ENCODE data around the gene C2CD4A.
A peak's percentile ranks its signal among the peaks of the same experiment; 100 is the strongest.

Gene C2CD4A

GRCh38 chr15:62059816-62060112 lies 7.0 kb upstream of the C2CD4A start:
- peak in 1 of 2 donors; percentile 14 for DNase-seq (ENCODE audit: extremely low read depth in 1 of 2, low read depth in 1 of 2)

- DNase-seq (ENCODE audit: extremely low read depth in 1 of 2, low read depth in 1 of 2): peak; percentile 73 to 85
These were observed 6.5 kb upstream of the C2CD4A start, which contains the start of gene VPS13C for GRCh38 chr15:62060113-62060895. Gene VPS13C, minus strand, starts transcription at chr15:62060447. Its CDS starts 73 bp downstream, at chr15:62060374.

GRCh38 chr15:62060896-62061280 lies 5.9 kb upstream of the C2CD4A start:
- DNase-seq (ENCODE audit: extremely low read depth in 1 of 2, low read depth in 1 of 2): no peak

GRCh38 chr15:62063825-62064635 lies 2.7 kb upstream of the C2CD4A start:
- DNase-seq (ENCODE audit: extremely low read depth in 1 of 2, low read depth in 1 of 2): no peak

GRCh38 chr15:62067448-62068044 lies 769 bp downstream of the C2CD4A start:
- DNase-seq (ENCODE audit: extremely low read depth in 1 of 2, low read depth in 1 of 2): no peak

- DNase-seq (ENCODE audit: extremely low read depth in 1 of 2, low read depth in 1 of 2): no peak
These were observed 1.5 kb downstream of the C2CD4A start for GRCh38 chr15:62068071-62068809.

- DNase-seq (ENCODE audit: extremely low read depth in 1 of 2, low read depth in 1 of 2): no peak
These were observed 2.0 kb downstream of the C2CD4A start for GRCh38 chr15:62068810-62069167.

- DNase-seq (ENCODE audit: extremely low read depth in 1 of 2, low read depth in 1 of 2): no peak
These were observed 2.8 kb downstream of the C2CD4A start for GRCh38 chr15:62069551-62069950.

GRCh38 chr15:62071711-62072308 lies 5.0 kb downstream of the C2CD4A start:
- no peak for DNase-seq (ENCODE audit: extremely low read depth in 1 of 2, low read depth in 1 of 2)

GRCh38 chr15:62075595-62076277 lies 9.0 kb downstream of the C2CD4A start:
- no peak for DNase-seq (ENCODE audit: extremely low read depth in 1 of 2, low read depth in 1 of 2)

GRCh38 chr15:62079594-62079993 lies 12.8 kb downstream of the C2CD4A start:
- no peak for DNase-seq (ENCODE audit: extremely low read depth in 1 of 2, low read depth in 1 of 2)

- DNase-seq (ENCODE audit: extremely low read depth in 1 of 2, low read depth in 1 of 2): no peak
These were observed 16.7 kb downstream of the C2CD4A start for GRCh38 chr15:62083194-62084154.

GRCh38 chr15:62085740-62086139 lies 19.0 kb downstream of the C2CD4A start:
- no peak for DNase-seq (ENCODE audit: extremely low read depth in 1 of 2, low read depth in 1 of 2)

GRCh38 chr15:62087671-62088352 lies 21.0 kb downstream of the C2CD4A start:
- DNase-seq (ENCODE audit: extremely low read depth in 1 of 2, low read depth in 1 of 2): no peak

GRCh38 chr15:62088353-62088693 lies 21.5 kb downstream of the C2CD4A start:
- no peak for DNase-seq (ENCODE audit: extremely low read depth in 1 of 2, low read depth in 1 of 2)

GRCh38 chr15:62089616-62090015 lies 22.8 kb downstream of the C2CD4A start:
- no peak for DNase-seq (ENCODE audit: extremely low read depth in 1 of 2, low read depth in 1 of 2)

GRCh38 chr15:62090988-62091387 lies 24.2 kb downstream of the C2CD4A start:
- DNase-seq (ENCODE audit: extremely low read depth in 1 of 2, low read depth in 1 of 2): no peak

- DNase-seq (ENCODE audit: extremely low read depth in 1 of 2, low read depth in 1 of 2): no peak
These were observed 27.0 kb downstream of the C2CD4A start for GRCh38 chr15:62093809-62094208.

GRCh38 chr15:62094388-62094787 lies 27.6 kb downstream of the C2CD4A start:
- no peak for DNase-seq (ENCODE audit: extremely low read depth in 1 of 2, low read depth in 1 of 2)
